Loucy (cell line): ENCODE data around the gene MTPN.
A peak's percentile ranks its signal among the peaks of the same experiment; 100 is the strongest.

Experiments used
- H2AFZ ChIP-seq: fragments of 200-600 bp; sonication (generic); 2 replicates; pipeline ENCODE4 v1.6.0; 2016; ENCODE audit warnings: antibody characterized with exemption, mild to moderate bottlenecking, low read length, moderate library complexity
- H3F3A ChIP-seq: fragments of 200-600 bp; 2 replicates; pipeline ENCODE4 v1.6.0; 2016; ENCODE audit warnings: antibody characterized with exemption, low read depth, mild to moderate bottlenecking
- H3K27me3 ChIP-seq: fragments of 200-600 bp; sonication (generic); 2 replicates; pipeline ENCODE4 v1.6.1; 2014; ENCODE audit warnings: low read length, mild to moderate bottlenecking; ENCODE audit not compliant: insufficient read depth, poor library complexity, severe bottlenecking
- H3K36me3 ChIP-seq: fragments of 200-600 bp; sonication (generic); 2 replicates; pipeline ENCODE4 v1.6.1; 2016; ENCODE audit warnings: low read length; ENCODE audit not compliant: insufficient read depth
- H3K4me1 ChIP-seq: fragments of 200-600 bp; sonication (generic); 2 replicates; pipeline ENCODE4 v1.5.1; 2014; ENCODE audit warnings: low read length, mild to moderate bottlenecking; ENCODE audit not compliant: insufficient read depth, poor library complexity, severe bottlenecking
- H3K4me2 ChIP-seq: fragments of 200-600 bp; sonication (generic); 2 replicates; pipeline ENCODE4 v1.6.0; 2014; ENCODE audit warnings: antibody characterized with exemption, low read length, low read depth, mild to moderate bottlenecking; ENCODE audit not compliant: poor library complexity, severe bottlenecking
- H3K4me3 ChIP-seq: fragments of 200-600 bp; sonication (generic); 2 replicates; pipeline ENCODE4 v1.5.1; 2014; ENCODE audit warnings: low read length, mild to moderate bottlenecking, mixed read lengths; ENCODE audit not compliant: poor library complexity, severe bottlenecking
- H3K79me2 ChIP-seq: fragments of 200-600 bp; sonication (generic); 2 replicates; pipeline ENCODE4 v1.6.1; 2014; ENCODE audit warnings: low read length; ENCODE audit not compliant: insufficient read depth
- H3K9ac ChIP-seq: fragments of 200-600 bp; sonication (generic); 2 replicates; pipeline ENCODE4 v1.6.0; 2014; ENCODE audit warnings: mild to moderate bottlenecking, low read depth, low read length, moderate library complexity; ENCODE audit not compliant: poor library complexity, severe bottlenecking
- H3K9me2 ChIP-seq: fragments of 200-600 bp; sonication (generic); replicated peaks from 2 replicates; pipeline ENCODE4 v1.6.1; 2016; ENCODE audit warnings: low read depth, low read length, mixed read lengths
- H3K9me3 ChIP-seq: fragments of 200-600 bp; sonication (generic); 2 replicates; pipeline ENCODE4 v1.6.1; 2014; ENCODE audit warnings: mild to moderate bottlenecking, antibody characterized with exemption, low read length, low read depth; ENCODE audit not compliant: insufficient read depth
- H4K20me1 ChIP-seq: fragments of 200-600 bp; sonication (generic); 2 replicates; pipeline ENCODE4 v1.6.0; 2014; ENCODE audit warnings: antibody characterized with exemption, low read length, mild to moderate bottlenecking; ENCODE audit not compliant: insufficient read depth, poor library complexity, severe bottlenecking
- CTCF ChIP-seq: fragments of 200-600 bp; sonication (generic); conservative IDR thresholded peaks from 2 replicates; pipeline ENCODE4 v1.5.1; 2014; ENCODE audit warnings: mild to moderate bottlenecking, antibody characterized with exemption, low read length
- EZH2phosphoT487 ChIP-seq: fragments of 200-600 bp; IDR thresholded peaks from 2 replicates; pipeline ENCODE4 v1.6.1; 2018; ENCODE audit warnings: antibody characterized with exemption, mild to moderate bottlenecking, moderate library complexity, borderline replicate concordance

Gene MTPN

DNA sequence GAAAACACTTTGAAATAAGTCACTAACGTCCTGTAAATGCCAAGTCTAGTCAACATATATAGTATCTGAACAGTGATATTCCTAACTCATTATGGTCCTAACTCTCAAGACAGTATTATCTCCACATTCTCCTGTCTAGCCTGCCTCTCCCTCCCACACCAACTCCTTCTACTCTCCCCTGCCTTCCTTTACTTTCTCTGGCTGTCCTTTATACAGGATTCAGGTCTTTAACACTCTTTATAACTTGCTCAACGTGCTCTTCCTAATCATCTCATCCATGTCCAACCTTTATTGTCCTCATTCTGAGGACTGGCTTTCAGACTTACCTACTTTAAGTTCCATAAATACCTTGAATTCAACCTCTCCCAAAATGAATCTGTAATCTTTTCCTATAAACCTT is 42.5 kb downstream of the MTPN start:
- Histone ChIP-seq H3K79me2 (peaks cover 78% of the 10 kb centered on the region), H3K9ac (no peak overlapping the region), H2AFZ (no peak overlapping the region), H3K4me2 (no peak overlapping the region), H4K20me1 (peaks cover 71% of the 10 kb centered on the region), H3F3A (no peaks in the 10 kb centered on the region), H3K4me3 (no peak overlapping the region), H3K27me3 (no peaks in the 10 kb centered on the region), H3K36me3 (peaks cover 11% of the 10 kb centered on the region; the same call in 1 of the 2 replicates), H3K9me3 (no peaks in the 10 kb centered on the region), H3K9me2 (no peaks in the 10 kb centered on the region), H3K4me1 (peaks cover 42% of the 10 kb centered on the region)
- TF ChIP-seq EZH2phosphoT487 (no peak), CTCF (no peak)

GRCh38 chr7:135933509-135934188 is 43.5 kb downstream of the MTPN start:
- Histone ChIP-seq H4K20me1 (peaks cover 65% of the 10 kb centered on the region), H3K79me2 (peaks cover 73% of the 10 kb centered on the region), H3K27me3 (no peaks in the 10 kb centered on the region), H3K4me1 (peaks cover 34% of the 10 kb centered on the region), H3K4me3 (no peak overlapping the region), H3F3A (no peaks in the 10 kb centered on the region), H3K9ac (no peak overlapping the region), H3K9me3 (no peaks in the 10 kb centered on the region), H3K4me2 (no peak overlapping the region), H3K36me3 (peaks cover 21% of the 10 kb centered on the region; the same call in 1 of the 2 replicates), H3K9me2 (no peaks in the 10 kb centered on the region), H2AFZ (no peak overlapping the region)
- TF ChIP-seq EZH2phosphoT487, result no peak
- TF ChIP-seq CTCF, result no peak

- peaks cover 50% of the 10 kb centered on the region for H4K20me1 ChIP-seq
Observed at GRCh38 chr7:135932131-135932530, 45.0 kb downstream of the MTPN start.

More at GRCh38 chr7:135932131-135932530, 45.0 kb downstream of the MTPN start:
- Histone ChIP-seq H3K4me3 (no peak overlapping the region), H3K36me3 (peaks cover 34% of the 10 kb centered on the region; the same call in 1 of the 2 replicates), H3F3A (no peaks in the 10 kb centered on the region), H3K9me2 (no peaks in the 10 kb centered on the region), H3K79me2 (peaks cover 60% of the 10 kb centered on the region), H3K4me1 (peaks cover 23% of the 10 kb centered on the region), H2AFZ (no peak overlapping the region), H3K9me3 (no peaks in the 10 kb centered on the region), H3K27me3 (no peaks in the 10 kb centered on the region), H3K4me2 (peak overlapping the region; percentile 13), H3K9ac (no peak overlapping the region)
- TF ChIP-seq EZH2phosphoT487 (no peak), CTCF (no peak)
